H1 (cell line): Measurements from ENCODE around the gene GAN. TPM values are rescaled to one million over a fixed set of nuclear protein-coding genes. Genes with fewer than 3 reads are reported as not detected.

ENCODE experiments used
- CTCF ChIA-PET: fragments of 300-600 bp; sonication (Branson Sonifier 250); formaldehyde crosslinking; loops from one replicate; lab custom pipeline; 2021; ENCODE audit not compliant: partially characterized antibody; lab: Charles Lee
- POLR2A ChIA-PET: fragments of 300-600 bp; sonication (Branson Sonifier 250); formaldehyde crosslinking; loops from one replicate; lab custom pipeline; 2021; ENCODE audit warnings: inconsistent platforms; ENCODE audit not compliant: partially characterized antibody; lab: Charles Lee
- DNase-seq, 2 experiments: peaks; one replicate each; pipeline versions ENCODE4 v3.0.0 to v3.0.0-alpha.2; 2010 to 2022; ENCODE audit warnings: low spot score in 2 of 2, low read depth in 1 of 2, mixed read lengths in 1 of 2
- FAIRE-seq: peaks from 2 replicates; lab custom pipeline; 2011; peaks lifted over from hg19 to GRCh38; lab: Jason Lieb, UNC
- H2AFZ ChIP-seq: 2 replicates; pipeline ENCODE4 v1.8.1; 2012; ENCODE audit warnings: low read length, inconsistent platforms
- H2AK5ac ChIP-seq: 2 replicates; pipeline ENCODE4 v1.6.1; 2013; ENCODE audit warnings: low read depth, low read length
- H2BK120ac ChIP-seq: replicated peaks from 2 replicates; pipeline ENCODE3; 2013; ENCODE audit warnings: low read depth, low read length, inconsistent platforms
- H2BK12ac ChIP-seq: 2 replicates; pipeline ENCODE4 v1.6.1; 2013; ENCODE audit warnings: low read depth, low read length
- H2BK15ac ChIP-seq: 2 replicates; pipeline ENCODE4 v1.6.1; 2013; ENCODE audit warnings: low read length
- H2BK20ac ChIP-seq: 2 replicates; pipeline ENCODE4 v1.6.1; 2013; ENCODE audit warnings: low read length
- H2BK5ac ChIP-seq: 2 replicates; pipeline ENCODE4 v1.6.1; 2013; ENCODE audit warnings: low read depth, low read length
- H3K14ac ChIP-seq: 2 replicates; pipeline ENCODE4 v1.6.1; 2013; ENCODE audit warnings: inconsistent platforms; ENCODE audit not compliant: insufficient read length
- H3K18ac ChIP-seq: 2 replicates; pipeline ENCODE4 v1.6.1; 2013; ENCODE audit warnings: low read length; ENCODE audit errors: extremely low read depth
- H3K23ac ChIP-seq: 2 replicates; pipeline ENCODE4 v1.6.1; 2013; ENCODE audit warnings: inconsistent platforms; ENCODE audit not compliant: insufficient read length
- H3K23me2 ChIP-seq: 2 replicates; pipeline ENCODE4 v1.6.1; 2013; ENCODE audit warnings: low read depth, low read length
- H3K27ac ChIP-seq: 2 replicates; pipeline ENCODE4 v1.6.1; 2011; ENCODE audit warnings: low read depth, low read length, inconsistent platforms
- H3K27me3 ChIP-seq, 4 experiments: replicated peaks in 1 of 4; 1 replicate in 1 of 4; 2 replicates in 3 of 4; pipeline versions ENCODE4 v1.6.1 to v1.8.1; 2011 to 2013; ENCODE audit warnings: low read length in 3 of 4, mild to moderate bottlenecking in 3 of 4, inconsistent platforms in 2 of 4, mixed read lengths in 2 of 4, moderate library complexity in 1 of 4; ENCODE audit not compliant: control insufficient read depth in 3 of 4, insufficient read depth in 3 of 4; ENCODE audit errors: extremely low read depth in 1 of 4
- H3K36me3 ChIP-seq, 4 experiments: 2 replicates each; pipeline versions ENCODE4 v1.6.1 to v1.8.1; 2011 to 2013; ENCODE audit warnings: mild to moderate bottlenecking in 4 of 4, low read length in 3 of 4, moderate library complexity in 2 of 4, control low read depth in 1 of 4, inconsistent platforms in 1 of 4; ENCODE audit not compliant: insufficient read depth in 4 of 4, control insufficient read depth in 2 of 4
- H3K4ac ChIP-seq: replicated peaks from 2 replicates; pipeline ENCODE3; 2013; ENCODE audit warnings: low read length, low read depth, mixed read lengths, inconsistent platforms; ENCODE audit not compliant: insufficient read length
- H3K4me1 ChIP-seq, 4 experiments: replicated peaks in 1 of 4; 1 replicate in 1 of 4; 2 replicates in 3 of 4; pipeline versions ENCODE4 v1.6.1 to v1.8.1; 2011 to 2013; ENCODE audit warnings: low read length in 3 of 4, inconsistent platforms in 2 of 4, mixed read lengths in 1 of 4; ENCODE audit not compliant: insufficient read depth in 4 of 4, control insufficient read depth in 3 of 4
- H3K4me2 ChIP-seq, 2 experiments: 2 replicates each; pipeline versions ENCODE4 v1.6.1 to v1.8.1; 2011 to 2013; ENCODE audit warnings: low read depth in 2 of 2, low read length in 2 of 2, control low read depth in 1 of 2, inconsistent platforms in 1 of 2, mild to moderate bottlenecking in 1 of 2; ENCODE audit not compliant: insufficient read depth in 1 of 2
- H3K4me3 ChIP-seq, 4 experiments: fragments of 200-600, 300-600 bp in 1 of 4; sonication (generic), shearing (Covaris generic), sonication (Bioruptor Twin) in 1 of 4; 2 replicates each; pipeline versions ENCODE4 v1.5.1 to v1.8.1; 2011 to 2016; ENCODE audit warnings: low read length in 4 of 4, low read depth in 3 of 4, control low read depth in 2 of 4, inconsistent platforms in 2 of 4, mild to moderate bottlenecking in 2 of 4, mixed read lengths in 1 of 4, moderate library complexity in 1 of 4; ENCODE audit not compliant: insufficient read depth in 2 of 4; ENCODE audit errors: extremely low read depth in 1 of 4
- H3K56ac ChIP-seq: replicated peaks from 2 replicates; pipeline ENCODE3; 2013; ENCODE audit warnings: low read depth, mild to moderate bottlenecking, mixed read lengths, low read length, inconsistent platforms; ENCODE audit not compliant: insufficient read length
- H3K79me1 ChIP-seq: 2 replicates; pipeline ENCODE4 v1.6.1; 2013; ENCODE audit warnings: low read depth, low read length, control low read depth
- H3K79me2 ChIP-seq, 2 experiments: 2 replicates each; pipeline versions ENCODE4 v1.6.1 to v1.8.1; 2012 to 2013; ENCODE audit warnings: low read length in 2 of 2, mild to moderate bottlenecking in 2 of 2, inconsistent platforms in 1 of 2; ENCODE audit not compliant: insufficient read depth in 2 of 2, control insufficient read depth in 1 of 2
- H3K9ac ChIP-seq, 4 experiments: replicated peaks in 1 of 4; 1 replicate in 1 of 4; 2 replicates in 3 of 4; pipeline versions ENCODE4 v1.6.1 to v1.8.1; 2011 to 2013; ENCODE audit warnings: low read depth in 3 of 4, low read length in 3 of 4, control low read depth in 2 of 4, mild to moderate bottlenecking in 2 of 4, moderate library complexity in 2 of 4, inconsistent platforms in 1 of 4; ENCODE audit errors: extremely low read depth in 1 of 4
- H3K9me3 ChIP-seq, 2 experiments: 2 replicates each; pipeline versions ENCODE4 v1.6.1 to v1.8.1; 2012 to 2013; ENCODE audit warnings: mild to moderate bottlenecking in 2 of 2, moderate library complexity in 2 of 2, control low read depth in 1 of 2, inconsistent platforms in 1 of 2, low read depth in 1 of 2, low read length in 1 of 2, mixed read lengths in 1 of 2; ENCODE audit not compliant: insufficient read depth in 2 of 2
- H4K20me1 ChIP-seq, 2 experiments: replicated peaks in 1 of 2; 2 replicates each; pipeline versions ENCODE3 to v1.8.1; 2011 to 2013; ENCODE audit warnings: inconsistent platforms in 2 of 2, low read length in 2 of 2, mild to moderate bottlenecking in 1 of 2; ENCODE audit not compliant: insufficient read depth in 2 of 2, control insufficient read depth in 1 of 2
- H4K5ac ChIP-seq: 2 replicates; pipeline ENCODE4 v1.6.1; 2013; ENCODE audit warnings: low read length, low read depth, mixed read lengths, inconsistent platforms; ENCODE audit not compliant: insufficient read length
- H4K8ac ChIP-seq: 2 replicates; pipeline ENCODE4 v1.8.0; 2013; ENCODE audit warnings: mild to moderate bottlenecking, moderate library complexity, low read length, inconsistent platforms; ENCODE audit not compliant: insufficient read depth; ENCODE audit errors: extremely low read depth
- H4K91ac ChIP-seq: replicated peaks from 2 replicates; pipeline ENCODE3; 2013; ENCODE audit warnings: low read length, mixed read lengths, inconsistent platforms; ENCODE audit not compliant: insufficient read length
- E2F6 ChIP-seq: IDR thresholded peaks from 2 replicates; pipeline ENCODE4 v1.6.1; 2012; ENCODE audit warnings: inconsistent platforms
- FOSL1 ChIP-seq: IDR thresholded peaks from 2 replicates; pipeline ENCODE4 v1.6.1; 2011; ENCODE audit warnings: mild to moderate bottlenecking, low read depth, low read length, moderate library complexity; ENCODE audit not compliant: insufficient read depth
- WGBS, 2 experiments: shearing (Covaris generic) in 1 of 2; methylation state at CpG; one replicate each; pipeline versions ENCODE4 v1.1.6 to v1.1.7; 2013 to 2015; ENCODE audit warnings: low lambda C conversion rate in 2 of 2, mixed read lengths in 2 of 2, inconsistent platforms in 1 of 2, low coverage in 1 of 2, missing lambda C conversion rate in 1 of 2; ENCODE audit not compliant: insufficient replicate concordance in 2 of 2, insufficient coverage in 1 of 2, insufficient read length in 1 of 2; ENCODE audit errors: extremely low coverage in 1 of 2, missing lambda C conversion rate in 1 of 2; 5-methylcytosine and 5-hydroxymethylcytosine counted together
- polyA plus RNA-seq, 7 experiments: library from polyadenylated mRNA; depleted of rRNA in 3 of 7; stranded (reverse) in 5 of 7; unstranded in 2 of 7; fragments of >200 nt in 5 of 7; fragments of 200-250 nt in 2 of 7; gene quantifications; 1 replicate in 5 of 7; 2 replicates in 1 of 7; 4 replicates in 1 of 7; pipeline versions ENCODE4 v1.2.1 to v1.2.3, GENCODE V29; 2011 to 2013; ENCODE audit warnings: missing spikeins in 2 of 7, mixed read lengths in 2 of 7
- total RNA-seq: library from RNA; stranded (reverse); fragmentation: NEBNext Ultra II Directional; extraction: Animal tissue kit (Norgen Biotek cat#: 25700); gene quantifications from 2 replicates; pipeline ENCODE4 v1.2.1, GENCODE V29; 2021

Gene GAN
- total and polyA plus RNA-seq, 2 of the 8 experiments (the other 6 are each of a cell fraction or from before 2014, with no cell fraction given), result 4.5 to 23.9 TPM

GRCh38 chr16:81394966-81395655, 80.3 kb downstream of the GAN start:
- no peak overlapping the region for H2AFZ ChIP-seq
- no peaks in the 10 kb centered on the region for H3K4me1 ChIP-seq
- POLR2A ChIA-PET, result interaction anchor here (1.2 kb wide), 3 partner anchors 9 to 13 kb away, joined by 3 to 4 read pairs (median 3); no protein-coding TSS in a partner anchor

More at GRCh38 chr16:81394966-81395655, 80.3 kb downstream of the GAN start:
- Histone ChIP-seq H3K27ac (no peak overlapping the region), H2BK120ac (no peak overlapping the region), H2BK15ac (no peak overlapping the region), H3K18ac (no peak overlapping the region), H3K4me3 (no peak overlapping the region), H4K91ac (no peak overlapping the region), H4K20me1 (no peaks in the 10 kb centered on the region), H3K79me2 (no peaks in the 10 kb centered on the region), H2BK20ac (no peak overlapping the region), H4K5ac (no peak overlapping the region), H3K9me3 (0 out of 4 replicates have a peak, but pooled peaks cover 0 to 4% of the 10 kb centered on the region in 2 experiments), H3K36me3 (peaks cover 0 to 6% (median 2%) of the 10 kb centered on the region in 4 experiments; a peak in 3 of 8 replicates), H3K4ac (no peak overlapping the region), H3K79me1 (no peaks in the 10 kb centered on the region), H3K56ac (no peak overlapping the region), H3K4me2 (no peak overlapping the region), H2AK5ac (no peak overlapping the region), H3K14ac (no peak overlapping the region), H3K23me2 (no peaks in the 10 kb centered on the region), H3K27me3 (no peaks in the 10 kb centered on the region), H2BK5ac (no peak overlapping the region), H3K9ac (no peak overlapping the region), H2BK12ac (no peak overlapping the region), H3K23ac (no peak overlapping the region), H4K8ac (peak overlapping the region; percentile 45; the same call in 1 of the 2 replicates)
- FAIRE-seq, result no peak
- no peak for DNase-seq
- CTCF ChIA-PET, result interaction anchor here (0.8 to 2.2 kb wide), 8 partner anchors 9 to 344 kb away, joined by 3 to 14 read pairs (median 3); no protein-coding TSS in a partner anchor
- no peak for TF ChIP-seq E2F6
- TF ChIP-seq FOSL1, result no peak
- 93% methylated on average over 12 of the region's 13 CpGs; no CpG with 5 or more reads in 1 of the 2 experiments for WGBS, 2 experiments
